NT2/D1 (cell line): ENCODE measurements around the gene RGS9.

Experiments
- YY1 ChIP-seq: IDR thresholded peaks from 2 replicates; pipeline ENCODE4 v1.6.1; 2011; ENCODE audit not compliant: insufficient read length, insufficient read depth
- ZNF274 ChIP-seq: IDR thresholded peaks from 2 replicates; pipeline ENCODE4 v1.6.1; 2011; ENCODE audit warnings: mild to moderate bottlenecking, low read depth, low read length

- TF ChIP-seq YY1 (no peak), ZNF274 (no peak)
Measured at GRCh38 chr17:65137021-65137939, at the start of gene RGS9.
